ENCODE data around the gene GCN1.
"Not testable (repeated sequence)": the region's sequence is repeated elsewhere in the genome, so short reads cannot be mapped to it uniquely, and the experiment has no call there.

GCN1 gene

GRCh38 chr12:120214626-120215356, 20.3 kb upstream of the GCN1 start:
- in situ Hi-C loops (cut with HindIII; ENCODE audit: low sequenced_read_pairs), result loop anchor here (5.0 kb wide), 1 partner anchor 52 kb away; no protein-coding TSS in a partner anchor

DNA sequence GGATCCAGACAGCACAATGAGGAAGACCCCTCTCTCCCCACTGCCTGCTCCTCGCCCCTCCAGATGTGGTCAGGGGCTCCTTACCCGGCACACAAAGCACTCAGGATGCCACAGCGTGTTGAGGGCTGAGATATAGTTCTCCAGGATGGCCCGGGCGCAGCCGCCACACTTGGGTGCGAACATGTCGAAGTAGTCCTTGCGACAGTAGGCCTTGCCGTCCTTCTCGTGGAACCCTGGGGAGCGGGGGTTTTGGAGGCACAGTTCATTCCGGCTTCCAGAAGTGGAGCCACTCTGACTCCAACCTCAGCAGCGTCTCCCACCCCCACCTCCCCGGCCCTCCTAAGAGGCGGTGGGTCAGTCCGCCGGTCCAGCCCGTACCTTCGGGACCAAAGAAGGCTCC, 19.2 kb upstream of the GCN1 start:
- in situ Hi-C loops (cut with HindIII; ENCODE audit: low sequenced_read_pairs), result no loop called here

DNA sequence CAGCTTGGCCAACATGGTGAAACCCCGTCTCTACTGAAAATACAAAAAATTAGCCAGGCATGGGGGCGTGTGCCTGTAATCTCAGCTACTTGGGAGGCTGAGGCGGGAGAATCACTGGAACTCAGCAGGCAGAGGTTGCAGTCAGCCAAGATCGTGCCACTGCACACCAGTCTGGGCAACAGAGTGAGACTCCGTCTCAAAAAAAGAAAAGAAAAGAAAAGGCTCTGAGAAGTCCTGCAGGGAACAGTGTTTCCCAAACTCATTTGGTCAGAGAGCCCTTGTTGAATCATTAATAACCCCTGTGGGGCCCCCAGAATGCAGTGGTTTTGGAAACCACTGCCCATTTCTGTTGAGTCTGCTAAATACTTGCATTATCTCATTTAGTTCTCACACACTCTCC, 18.7 kb upstream of the GCN1 start:
- in situ Hi-C loops (cut with HindIII; ENCODE audit: low sequenced_read_pairs), result not testable (repeated sequence)

DNA sequence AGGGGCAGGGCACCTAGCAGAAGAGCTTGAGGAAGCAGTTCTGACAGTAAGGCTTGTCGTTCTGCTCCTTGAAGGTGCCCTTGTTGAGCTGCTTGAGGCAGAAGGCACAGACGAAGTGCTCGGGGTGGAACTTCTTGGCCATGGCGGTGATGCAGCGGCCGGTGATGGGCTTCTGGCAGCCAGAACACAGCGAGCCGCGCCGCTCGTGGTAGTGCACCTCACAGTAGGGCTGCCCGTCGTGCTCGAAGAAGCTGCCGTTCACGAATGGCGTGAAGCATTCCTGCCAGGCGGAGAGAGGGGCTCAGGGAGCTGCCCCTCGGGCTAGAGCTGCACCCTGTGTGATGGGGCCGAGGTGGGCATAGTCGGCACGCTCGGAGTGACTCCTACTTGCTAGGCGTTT, 17.8 kb upstream of the GCN1 start:
- in situ Hi-C loops (cut with HindIII; ENCODE audit: low sequenced_read_pairs), result no loop called here

DNA sequence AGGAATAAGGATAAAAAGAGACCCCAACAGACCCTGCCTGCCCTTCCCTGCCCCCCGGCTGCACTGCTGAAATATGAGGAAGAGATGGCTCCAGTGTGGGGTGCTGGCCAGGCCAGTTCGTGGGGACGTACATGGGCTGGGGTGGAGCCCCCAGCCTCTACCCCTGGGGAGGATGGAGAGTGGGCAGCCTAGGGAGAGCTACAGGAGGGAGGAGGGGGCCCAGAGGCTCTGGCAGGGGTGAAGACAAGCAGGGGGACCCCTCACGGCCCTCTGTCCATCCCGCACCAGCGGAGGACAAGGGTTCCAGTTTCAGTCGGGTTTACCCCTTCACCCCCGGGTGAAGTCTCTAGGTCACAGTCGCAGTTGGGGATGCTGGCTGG, 17.4 kb upstream of the GCN1 start:
- in situ Hi-C loops (cut with HindIII; ENCODE audit: low sequenced_read_pairs), result no loop called here

GRCh38 chr12:120211243-120211903, 16.9 kb upstream of the GCN1 start:
- in situ Hi-C loops (cut with HindIII; ENCODE audit: low sequenced_read_pairs), result no loop called here

DNA sequence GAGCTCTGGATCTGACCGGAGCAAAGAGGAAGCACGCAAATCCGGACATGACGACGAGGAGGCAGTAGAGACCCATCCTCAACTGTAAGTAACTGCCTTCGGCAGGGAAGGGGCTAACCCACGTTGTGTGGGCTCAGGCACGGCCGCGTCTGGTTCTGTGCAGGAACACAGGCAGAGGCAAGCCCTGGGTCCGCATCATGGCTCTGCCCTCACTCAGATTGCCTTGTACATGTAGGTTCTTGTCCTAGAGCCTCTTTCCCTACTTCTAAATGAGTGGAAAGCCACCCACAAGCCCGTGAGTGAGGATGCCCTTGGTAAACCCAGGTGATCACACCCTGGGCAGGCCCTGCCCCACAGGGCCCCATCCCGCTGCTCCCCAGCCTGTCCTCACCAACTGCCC, 15.3 kb upstream of the GCN1 start:
- in situ Hi-C loops (cut with HindIII; ENCODE audit: low sequenced_read_pairs), result loop anchor here (10.0 kb wide), 1 partner anchor 55 kb away; the partner anchor contains the start of gene PXN

DNA sequence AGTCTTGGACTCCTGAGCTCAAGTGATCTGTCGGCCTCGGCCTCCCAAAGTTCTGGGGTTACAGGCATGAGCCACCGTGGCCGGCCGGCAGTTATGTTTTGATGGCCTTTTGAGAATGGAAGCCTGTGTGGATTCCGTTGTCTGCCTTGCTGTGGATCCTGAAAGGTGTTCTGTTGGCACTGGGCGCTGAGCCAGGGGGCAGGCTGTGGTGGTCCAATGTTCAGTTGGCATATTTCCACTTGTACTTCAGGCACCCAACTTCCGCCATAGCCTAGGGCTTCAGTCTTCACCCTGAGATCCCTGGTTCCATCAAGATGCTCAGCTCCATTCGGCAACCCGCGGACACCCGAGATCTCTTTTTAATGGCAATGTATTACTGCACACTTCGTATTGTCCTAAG, 12.7 kb upstream of the GCN1 start:
- in situ Hi-C loops (cut with HindIII; ENCODE audit: low sequenced_read_pairs), result loop anchor here (10.0 kb wide), 1 partner anchor 58 kb away; the partner anchor contains the start of gene PXN

- in situ Hi-C loops (cut with HindIII; ENCODE audit: low sequenced_read_pairs), result loop anchor here (10.0 kb wide), 1 partner anchor 58 kb away; the partner anchor contains the start of gene PXN
These were observed 12.3 kb upstream of the GCN1 start for GRCh38 chr12:120206781-120207180.

DNA sequence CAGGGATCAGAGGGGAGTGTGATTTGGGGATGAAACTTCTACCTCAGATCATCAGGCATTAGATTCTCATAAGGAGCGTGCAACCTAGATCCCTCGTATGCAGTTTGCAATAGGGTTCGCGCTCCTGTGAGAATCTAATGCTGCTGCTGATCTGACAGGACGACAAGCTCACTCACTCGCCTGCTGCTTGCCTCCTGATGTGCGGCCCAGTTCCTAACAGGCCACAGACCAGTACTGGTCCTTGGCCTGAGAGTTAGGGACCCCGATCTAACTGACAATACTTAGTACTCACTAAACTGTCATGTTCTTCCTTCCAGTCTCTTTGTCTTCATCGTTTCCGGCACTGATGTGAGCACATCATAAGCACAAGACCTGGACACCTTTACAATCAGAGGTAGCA, 11.7 kb upstream of the GCN1 start:
- in situ Hi-C loops (cut with HindIII; ENCODE audit: low sequenced_read_pairs), result loop anchor here (10.0 kb wide), 1 partner anchor 59 kb away; the partner anchor contains the start of gene PXN

DNA sequence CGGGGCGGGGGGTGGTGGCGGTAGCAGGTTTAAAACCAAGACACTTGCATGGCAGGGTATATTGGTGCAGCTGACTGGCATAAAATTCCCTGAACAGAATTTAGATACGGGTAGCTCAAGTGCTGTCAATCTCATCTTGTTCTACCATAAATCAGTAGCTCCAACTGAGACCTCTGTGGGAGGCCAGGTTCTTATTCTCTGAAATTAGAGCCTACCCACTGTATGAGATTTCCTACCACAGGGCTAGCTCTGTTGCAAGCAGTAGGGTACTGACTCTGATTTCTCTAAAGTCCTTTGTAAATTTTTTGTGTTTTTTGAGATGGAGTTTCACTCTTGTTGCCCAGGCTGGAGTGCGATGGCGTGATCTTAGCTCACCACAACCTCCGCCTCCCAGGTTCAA, 9.7 kb upstream of the GCN1 start:
- in situ Hi-C loops (cut with HindIII; ENCODE audit: low sequenced_read_pairs), result loop anchor here (10.0 kb wide), 1 partner anchor 61 kb away; the partner anchor contains the start of gene PXN

GRCh38 chr12:120200364-120200800, 5.9 kb upstream of the GCN1 start:
- in situ Hi-C loops (cut with HindIII; ENCODE audit: low sequenced_read_pairs), result loop anchor here (10.0 kb wide), 1 partner anchor 64 kb away; the partner anchor contains the start of gene PXN

DNA sequence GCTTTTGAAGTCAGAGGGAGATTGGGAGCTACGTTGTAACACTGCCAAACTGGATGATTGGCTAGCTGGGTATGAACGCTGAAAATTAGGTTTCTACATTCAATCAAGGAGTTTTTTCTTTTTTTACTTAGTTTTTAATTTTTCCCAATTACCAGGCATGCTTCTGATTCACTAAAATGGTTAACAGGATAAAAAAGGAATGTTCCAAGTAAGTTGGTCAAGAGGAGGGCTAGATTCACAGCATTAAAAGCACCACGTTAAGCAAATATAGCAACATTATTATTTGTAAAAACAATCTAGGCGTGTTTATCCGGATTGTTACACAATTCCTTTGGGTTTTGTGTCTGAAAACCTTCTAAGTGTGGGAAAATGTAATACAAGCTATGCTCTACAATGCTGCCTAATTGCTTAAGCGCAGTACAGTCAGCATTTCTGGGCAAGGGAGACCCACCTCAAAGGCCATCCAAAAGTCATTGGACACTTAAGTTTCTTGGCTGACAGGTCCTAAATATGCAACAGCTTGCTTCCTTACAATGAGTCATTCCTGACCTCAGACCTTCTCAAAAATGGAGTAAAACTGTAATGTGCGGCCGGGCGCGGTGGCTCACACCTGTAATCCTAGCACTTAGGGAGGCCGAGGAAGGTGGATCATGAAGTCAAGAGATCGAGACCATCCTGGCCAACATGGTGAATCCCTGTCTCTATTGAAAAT, 5.2 kb upstream of the GCN1 start:
- in situ Hi-C loops (cut with HindIII; ENCODE audit: low sequenced_read_pairs), result loop anchor here (10.0 kb wide), 1 partner anchor 65 kb away; the partner anchor contains the start of gene PXN

DNA sequence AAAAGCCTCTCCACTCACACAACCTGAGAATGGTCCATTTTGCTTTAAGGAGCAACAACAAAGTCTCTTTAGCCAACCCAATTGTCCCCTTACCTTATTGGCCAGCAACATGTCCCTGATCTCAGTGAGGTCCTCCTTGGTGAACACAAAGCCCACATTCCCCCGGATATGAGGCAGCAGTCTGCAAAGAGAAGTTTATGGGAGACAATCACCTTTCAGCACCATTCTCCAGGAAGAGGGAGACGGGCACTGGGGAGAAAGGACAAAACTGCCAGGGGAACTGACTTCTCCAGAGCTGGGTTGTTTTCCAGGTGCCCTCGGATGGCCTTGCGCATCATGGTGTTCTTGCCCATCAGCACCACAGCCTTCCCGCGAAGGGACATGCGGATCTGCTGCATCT, 4.5 kb upstream of the GCN1 start:
- in situ Hi-C loops (cut with HindIII; ENCODE audit: low sequenced_read_pairs), result no loop called here

DNA sequence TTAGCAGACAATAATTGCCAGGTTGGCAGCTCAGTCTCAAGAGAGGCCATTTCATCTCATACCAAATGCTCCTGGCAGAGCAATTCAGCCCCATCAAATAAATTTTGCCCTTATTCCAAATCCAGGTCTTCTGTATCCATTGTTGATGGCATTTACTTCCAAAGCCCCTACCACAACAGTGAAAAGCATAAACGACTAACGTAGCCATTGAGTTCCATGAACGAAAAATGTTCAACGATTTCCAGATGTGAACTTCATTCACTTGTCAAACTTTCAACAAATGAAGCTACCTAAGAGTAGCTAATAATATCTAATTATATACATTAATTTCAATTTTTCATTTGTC, 3.0 kb upstream of the GCN1 start:
- in situ Hi-C loops (cut with HindIII; ENCODE audit: low sequenced_read_pairs), result no loop called here

- in situ Hi-C loops (cut with HindIII; ENCODE audit: low sequenced_read_pairs), result not testable (repeated sequence)
These were observed 2.5 kb upstream of the GCN1 start for GRCh38 chr12:120196817-120197541.

DNA sequence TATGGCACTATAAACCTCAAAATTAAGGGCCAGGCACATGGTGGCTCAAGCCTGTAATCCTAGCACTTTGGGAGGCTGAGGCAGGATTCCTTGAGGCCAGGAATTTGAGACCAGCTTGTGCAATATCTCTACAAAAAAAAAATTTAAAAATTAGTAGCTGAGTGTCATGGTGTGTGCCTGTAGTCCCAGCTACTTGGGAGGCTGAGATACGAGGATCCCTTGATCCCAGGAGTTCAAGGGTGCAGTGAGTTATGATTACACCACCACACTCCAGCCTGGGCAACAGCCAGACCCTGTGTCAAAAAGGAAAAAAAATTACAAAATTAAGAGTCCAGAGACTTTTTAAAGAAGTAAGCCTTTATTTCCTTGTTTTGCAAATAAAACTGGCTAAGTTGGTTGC, 1.8 kb upstream of the GCN1 start:
- in situ Hi-C loops (cut with HindIII; ENCODE audit: low sequenced_read_pairs), result no loop called here

- in situ Hi-C loops (cut with HindIII; ENCODE audit: low sequenced_read_pairs), result no loop called here
These were observed 335 bp downstream of the GCN1 start for GRCh38 chr12:120194226-120194533.

- in situ Hi-C loops (cut with HindIII; ENCODE audit: low sequenced_read_pairs), result not testable (repeated sequence)
These were observed 1.2 kb downstream of the GCN1 start for GRCh38 chr12:120193286-120193685.

DNA sequence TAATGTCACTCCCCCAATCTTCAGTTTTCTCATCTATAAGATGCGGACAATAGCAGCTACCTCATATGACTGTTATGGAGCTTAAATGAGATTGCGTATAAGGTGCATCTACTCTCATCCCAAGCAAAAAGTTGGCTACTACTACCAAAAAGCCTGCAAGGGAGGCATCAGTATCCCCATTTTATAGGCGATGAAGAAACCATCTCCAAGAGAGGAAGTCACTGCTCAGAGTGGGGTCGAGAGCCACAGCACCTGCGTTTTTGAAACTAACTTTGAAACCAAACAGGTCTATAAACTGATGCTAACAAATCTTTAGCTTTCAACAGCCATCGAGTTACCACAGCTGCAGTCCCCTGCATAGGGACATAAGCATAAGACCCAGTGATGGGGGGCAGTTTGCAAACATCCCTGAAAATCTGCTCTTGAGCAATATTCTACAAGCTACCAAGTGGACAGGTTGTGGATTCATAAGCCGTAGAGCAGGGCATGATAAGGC, 3.5 kb downstream of the GCN1 start:
- in situ Hi-C loops (cut with HindIII; ENCODE audit: low sequenced_read_pairs), result no loop called here

DNA sequence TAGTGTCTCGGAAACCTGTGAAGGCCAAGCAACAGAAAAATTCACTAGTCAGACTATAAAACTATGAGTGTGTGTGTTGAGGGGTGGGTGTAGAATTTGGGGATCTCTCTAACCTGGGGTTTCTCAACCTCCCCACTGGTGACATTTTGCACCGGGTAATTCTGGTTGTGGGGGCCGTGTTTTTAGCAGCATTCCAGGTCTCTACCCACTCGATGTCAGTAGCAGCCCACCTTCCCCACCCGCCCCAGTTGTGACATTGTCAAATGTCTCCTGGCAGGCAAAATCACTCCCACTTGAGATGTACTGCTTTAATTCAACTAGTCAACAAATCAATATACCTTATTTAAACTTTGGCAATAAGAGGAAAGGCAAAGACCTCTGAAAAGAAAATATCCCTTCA, 4.1 kb downstream of the GCN1 start:
- in situ Hi-C loops (cut with HindIII; ENCODE audit: low sequenced_read_pairs), result no loop called here

Measured in endothelial cell of hepatic sinusoid (primary cell).